GM18951 (cell line): ENCODE data around the gene MICAL1.
A peak's percentile ranks its signal among the peaks of the same experiment; 100 is the strongest.

Experiments
- POLR2A ChIP-seq: IDR thresholded peaks from 4 replicates; pipeline ENCODE4 v1.6.1; 2011; ENCODE audit warnings: mild to moderate bottlenecking; ENCODE audit not compliant: insufficient read length, insufficient read depth; ENCODE audit errors: extremely low read depth
- in situ Hi-C: fragments of 300-500 bp; cut with MboI; formaldehyde crosslinking; loops from one replicate; pipeline ENCODE4 v1.12.0; 2022; ENCODE audit warnings: low sequenced_read_pairs, mixed read lengths, inconsistent platforms; ENCODE audit not compliant: unreplicated experiment

Gene MICAL1

DNA sequence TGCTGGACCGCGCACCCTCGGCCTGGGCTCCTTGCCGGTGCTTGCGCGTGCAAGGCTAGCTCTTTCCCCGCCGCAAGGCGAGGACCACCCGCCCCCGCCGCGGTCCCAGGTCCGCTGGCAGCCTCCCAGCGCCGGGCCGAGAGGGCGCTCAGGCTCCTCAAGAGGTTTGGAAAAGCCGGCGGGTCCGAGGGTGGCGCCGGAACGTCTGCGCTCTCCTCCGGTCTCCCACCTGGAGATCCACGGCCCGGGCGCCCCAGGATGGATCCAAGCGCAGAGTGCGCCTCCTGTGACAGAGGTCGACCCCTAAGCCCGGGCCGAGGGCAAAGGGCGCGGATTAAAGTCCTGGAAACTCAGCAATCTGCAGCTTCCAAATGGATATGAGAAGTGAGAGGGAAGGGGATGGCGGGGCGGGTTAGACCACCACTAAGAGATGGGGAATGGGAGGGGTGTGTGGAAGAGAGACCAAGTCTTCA, 575 bp upstream of the MICAL1 start:
- TF ChIP-seq POLR2A, result no peak
- in situ Hi-C loops, result no loop called here

GRCh38 chr6:109454496-109455436, 806 bp downstream of the MICAL1 start:
- in situ Hi-C loops, result no loop called here
- TF ChIP-seq POLR2A, result peak; percentile 56

- in situ Hi-C loops, result no loop called here
- peak; percentile 22 for TF ChIP-seq POLR2A
Measured at GRCh38 chr6:109453594-109454495, 1.7 kb downstream of the MICAL1 start.

GRCh38 chr6:109453156-109453555, 2.4 kb downstream of the MICAL1 start:
- no peak for TF ChIP-seq POLR2A
- in situ Hi-C loops, result no loop called here

DNA sequence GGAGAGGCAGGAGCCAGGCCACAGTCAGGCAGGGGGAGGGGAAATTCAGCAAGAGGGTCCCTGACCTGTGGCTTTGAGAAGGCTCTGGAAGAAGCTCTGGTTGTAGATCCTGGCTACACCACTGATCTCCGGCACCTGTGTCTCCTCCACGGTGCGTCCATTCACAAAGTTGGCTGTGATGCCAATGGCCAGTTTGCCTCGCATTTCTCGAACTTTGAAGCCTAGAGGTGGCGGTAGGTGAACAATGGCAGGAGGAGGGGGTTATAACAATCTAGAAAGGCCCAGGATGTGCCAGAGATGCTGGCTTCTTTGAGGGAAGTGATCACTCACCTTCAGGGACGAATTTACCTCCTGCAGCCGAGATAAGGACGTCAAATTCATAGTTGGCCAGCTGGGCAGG, 3.4 kb downstream of the MICAL1 start:
- TF ChIP-seq POLR2A, result no peak
- in situ Hi-C loops, result no loop called here

DNA sequence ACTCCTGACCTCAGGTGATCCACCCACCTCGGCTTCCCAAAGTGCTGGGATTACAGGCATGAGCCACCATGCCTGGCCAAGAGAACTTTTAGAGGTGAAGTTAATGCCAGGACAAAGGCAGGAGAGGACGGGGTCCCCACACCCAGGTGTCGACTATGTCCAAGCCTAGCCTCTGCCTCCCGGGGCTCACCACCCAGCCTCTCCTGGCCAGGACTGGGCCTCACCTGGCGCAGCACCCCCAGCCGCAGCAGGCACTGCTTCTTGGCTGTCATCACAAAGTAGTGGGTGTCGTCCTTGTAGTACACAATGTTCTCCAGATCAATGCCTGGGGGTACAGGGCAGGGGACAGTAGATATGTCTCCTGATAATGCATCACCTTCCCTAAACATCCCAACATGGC, 4.2 kb downstream of the MICAL1 start:
- in situ Hi-C loops, result no loop called here
- no peak for TF ChIP-seq POLR2A

DNA sequence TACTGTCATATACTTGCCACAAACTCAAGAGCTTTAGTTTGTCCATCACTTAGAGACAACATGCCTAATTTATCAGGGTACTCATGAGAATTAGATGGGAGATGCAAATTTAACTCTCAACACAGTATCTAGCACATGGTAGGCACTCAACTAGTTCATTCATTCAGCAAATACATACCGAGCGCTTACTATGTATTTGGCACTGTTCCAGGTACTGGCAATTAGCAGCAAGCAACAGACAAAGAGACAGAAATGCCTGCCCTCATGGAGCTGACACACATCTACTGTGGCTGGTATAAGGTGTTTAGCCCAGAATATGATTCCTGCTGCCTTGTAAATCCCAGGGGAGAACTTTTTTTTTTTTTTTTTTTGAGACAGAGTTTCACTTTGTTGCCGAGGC, 4.8 kb downstream of the MICAL1 start:
- in situ Hi-C loops, result no loop called here
- no peak for TF ChIP-seq POLR2A

- no peak for TF ChIP-seq POLR2A
- in situ Hi-C loops, result no loop called here
Measured at GRCh38 chr6:109449795-109450673, 5.5 kb downstream of the MICAL1 start.

DNA sequence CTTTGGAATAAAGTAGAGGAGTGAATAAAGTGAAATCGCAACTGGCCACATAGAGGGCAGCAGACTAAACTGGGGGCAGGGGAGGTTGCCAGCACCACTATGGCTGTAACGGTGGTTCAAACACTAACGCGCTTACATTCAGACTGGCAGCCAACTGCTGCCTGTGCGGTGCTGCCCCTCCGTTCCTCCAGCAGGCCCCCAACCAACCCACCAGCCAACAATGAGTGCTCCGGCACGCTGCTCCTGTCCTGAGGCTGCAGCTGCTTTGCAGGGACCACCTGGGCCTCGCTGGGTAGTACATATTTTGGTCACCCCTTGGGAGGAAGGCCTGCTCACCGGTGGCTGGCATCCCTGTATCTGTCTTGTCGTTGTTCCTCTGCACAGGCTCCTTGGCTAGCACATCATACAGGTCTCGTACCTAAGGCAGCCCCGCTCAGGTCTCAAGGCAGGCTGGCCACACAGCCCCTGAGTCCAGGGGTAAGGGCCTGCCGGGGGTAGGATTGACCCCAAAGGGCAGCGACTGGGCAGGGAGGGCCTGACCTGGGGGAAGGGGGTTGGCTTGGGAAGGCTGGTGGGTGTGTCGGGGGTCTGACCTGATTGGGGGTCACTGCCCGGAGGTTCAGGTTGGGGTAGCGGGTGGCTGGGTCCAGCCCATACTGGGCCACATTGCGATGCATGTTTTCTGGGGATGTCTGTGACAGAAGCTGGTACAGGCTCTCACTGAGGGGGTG, 6.3 kb downstream of the MICAL1 start:
- in situ Hi-C loops, result no loop called here

GRCh38 chr6:109448615-109449014, 7.0 kb downstream of the MICAL1 start:
- peak; percentile 13 for TF ChIP-seq POLR2A
- in situ Hi-C loops, result no loop called here

More for the DNA sequence above, 6.3 kb downstream of the MICAL1 start:
- no peak for TF ChIP-seq POLR2A

DNA sequence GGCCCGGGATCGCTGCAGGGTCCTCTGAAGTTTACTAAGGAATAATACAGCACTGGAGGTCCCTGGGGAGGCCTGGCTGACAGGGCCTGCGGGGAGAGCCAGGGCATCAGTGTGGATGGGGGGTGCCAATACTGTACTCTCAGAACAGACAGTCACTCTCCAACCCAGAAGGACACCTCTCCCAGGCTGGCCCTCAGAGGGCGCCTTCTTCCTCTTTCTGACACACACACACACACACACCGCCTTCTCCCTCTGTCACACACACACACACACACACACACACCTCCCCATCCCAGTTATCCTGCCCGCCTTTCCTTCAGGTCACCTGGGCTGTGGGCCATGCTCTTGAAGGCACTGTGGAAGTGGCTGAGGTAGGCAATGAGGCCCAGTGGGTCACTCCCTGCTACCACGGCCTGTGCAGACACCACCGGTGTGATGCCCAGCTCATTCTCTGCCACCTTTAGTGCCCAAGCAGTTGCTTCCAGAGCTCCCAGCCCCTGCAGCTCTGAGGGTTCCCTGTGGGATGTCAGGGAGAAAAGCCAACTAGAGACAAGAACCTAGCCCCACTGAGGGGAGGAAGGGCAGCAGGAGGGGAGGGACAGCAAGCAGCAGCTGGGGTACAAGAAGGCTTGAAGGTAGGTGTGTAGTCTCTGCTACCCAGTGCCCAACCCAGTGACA, 7.6 kb downstream of the MICAL1 start:
- no peak for TF ChIP-seq POLR2A
- in situ Hi-C loops, result no loop called here
